ENCODE data around the gene ZBTB5. TPM values are rescaled to one million over a fixed set of nuclear protein-coding genes. Genes with fewer than 3 reads are reported as not detected.

Gene ZBTB5
- total and polyA plus RNA-seq, 2 donors (not counting 3 experiments of a cell fraction or from before 2014, with no cell fraction given): 10.0 to 13.7 TPM

GRCh38 chr9:37508135-37508833 lies 43.0 kb upstream of the ZBTB5 start:
- no peaks in the 10 kb centered on the region for H3K9me3 ChIP-seq (replicated peaks; ENCODE audit: control insufficient read depth, insufficient read depth, low read length)
- intact Hi-C loops (cut with micrococcal nuclease) (loop anchor here (10.0 kb wide), 1 partner anchor 93 kb away; no protein-coding TSS in a partner anchor), dilution Hi-C loops (cut with MboI; ENCODE audit: extremely low pct_ligation_motif_present, low sequenced_read_pairs) (no loop called here)
- POLR2A ChIA-PET: no interaction called here
- no peaks in the 10 kb centered on the region for H4K20me1 ChIP-seq (replicated peaks; ENCODE audit: control insufficient read depth, extremely low read depth, insufficient read depth, low read length)
- peaks cover 0 to 4% of the 10 kb centered on the region in 2 experiments for H3K36me3 ChIP-seq (ENCODE audit: control insufficient read depth in 2 of 2, extremely low read depth in 1 of 2, insufficient read depth in 2 of 2, low read length in 2 of 2)
- no TSS peak for BruUV-seq (replicated peaks)
- H3K9me1 ChIP-seq (replicated peaks; ENCODE audit: control insufficient read depth, extremely low read depth, insufficient read depth, low read length): no peaks in the 10 kb centered on the region
- no peaks in the 10 kb centered on the region for H3K79me2 ChIP-seq (ENCODE audit: control insufficient read depth, insufficient read depth, low read length)
- no peak for DNase-seq (ENCODE audit: low read depth, low spot score)
- CTCF ChIA-PET: interaction anchor here (1.3 to 2.4 kb wide), 3 partner anchors 12 to 27 kb away, joined by 4 to 12 read pairs (median 6); partner anchors contain the start of gene POLR1E
- TF ChIP-seq POLR2AphosphoS5 (IDR thresholded peaks at IDR 0.05; ENCODE audit: insufficient read depth, low read depth, low read length): no peak
- no peak for TF ChIP-seq FOS (IDR thresholded peaks at IDR 0.05; ENCODE audit: borderline replicate concordance, insufficient read depth, low read length)
- TF ChIP-seq MYC (IDR thresholded peaks at IDR 0.05; ENCODE audit: low read depth, low read length): no peak
- TF ChIP-seq GATA2 (IDR thresholded peaks at IDR 0.05; ENCODE audit: insufficient read depth, insufficient read length, low read depth, low read length): no peak
- no peak for TF ChIP-seq CTCF (IDR thresholded peaks at IDR 0.05; ENCODE audit: extremely low read depth in 1 of 2, insufficient read depth in 1 of 2, low read depth in 1 of 2, low read length in 2 of 2)
- TF ChIP-seq MAX (IDR thresholded peaks at IDR 0.05; ENCODE audit: insufficient read depth, insufficient read length): no peak
- no peak for TF ChIP-seq EZH2 (IDR thresholded peaks at IDR 0.05; ENCODE audit: borderline replicate concordance, low read depth, low read length, severe bottlenecking)
- TF ChIP-seq JUN (IDR thresholded peaks at IDR 0.05; ENCODE audit: borderline replicate concordance, insufficient read depth, insufficient read length, low read depth): no peak
- TF ChIP-seq POLR2A (IDR thresholded peaks at IDR 0.05; ENCODE audit: low read depth, low read length): no peak
- no peak overlapping the region for H3K27ac ChIP-seq (ENCODE audit: insufficient read depth, low read depth, low read length)
- FAIRE-seq: no peak
- no peak overlapping the region for H3K9ac ChIP-seq (replicated peaks; ENCODE audit: extremely low read depth, insufficient read depth, low read length)
- no peak overlapping the region for H3K4me3 ChIP-seq (replicated peaks in 1 of 3; ENCODE audit: insufficient read depth in 1 of 3, low read depth in 1 of 3, low read length in 3 of 3)
- H3K4me2 ChIP-seq (ENCODE audit: insufficient read depth, low read length): no peak overlapping the region
- H2AFZ ChIP-seq (ENCODE audit: low read depth, low read length): no peak overlapping the region
- no peaks in the 10 kb centered on the region for H3K4me1 ChIP-seq (ENCODE audit: control insufficient read depth, extremely low read depth, insufficient read depth, low read length)
- H3K27me3 ChIP-seq (ENCODE audit: control insufficient read depth in 2 of 2, insufficient read depth in 2 of 2, low read length in 2 of 2): no peaks in the 10 kb centered on the region

Data from endothelial cell of umbilical vein (primary cell).